GM20000 (cell line): ENCODE measurements around the gene CPA2.
A peak's percentile ranks its signal among the peaks of the same experiment; 100 is the strongest.
"Not testable (repeated sequence)": the region's sequence is repeated elsewhere in the genome, so short reads cannot be mapped to it uniquely, and the experiment has no call there.

Source experiments
- DNase-seq: peaks from one replicate; pipeline ENCODE4 v3.0.0; 2012; ENCODE audit warnings: low spot score
- TF ChIP-seq, protein P1 (sequence below): IDR thresholded peaks from 2 replicates; pipeline ENCODE4 v1.5.1; 2012; ENCODE audit warnings: mild to moderate bottlenecking, control low read depth; ENCODE audit errors: extremely low read depth, missing control alignments

CPA2 gene

DNA sequence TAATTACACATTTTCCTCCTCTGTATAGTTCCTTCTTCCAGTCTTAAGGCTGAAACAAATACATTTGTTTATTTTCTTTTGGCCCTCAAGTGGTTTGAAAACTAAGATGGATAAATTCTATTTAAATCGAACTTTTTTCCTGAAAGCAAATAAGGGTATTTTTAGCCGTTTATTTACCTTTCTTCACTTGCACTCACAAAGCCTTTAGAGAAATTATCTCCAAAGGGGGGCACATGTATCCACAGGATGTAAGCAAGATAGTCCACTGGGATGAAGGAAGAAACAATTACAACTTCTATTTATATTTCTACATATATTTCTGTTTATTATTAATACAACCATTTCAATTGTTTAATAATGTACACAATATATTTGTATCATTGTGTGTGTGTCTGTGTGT lies 36.5 kb downstream of the CPA2 start:
- TF ChIP-seq, protein P1, sequence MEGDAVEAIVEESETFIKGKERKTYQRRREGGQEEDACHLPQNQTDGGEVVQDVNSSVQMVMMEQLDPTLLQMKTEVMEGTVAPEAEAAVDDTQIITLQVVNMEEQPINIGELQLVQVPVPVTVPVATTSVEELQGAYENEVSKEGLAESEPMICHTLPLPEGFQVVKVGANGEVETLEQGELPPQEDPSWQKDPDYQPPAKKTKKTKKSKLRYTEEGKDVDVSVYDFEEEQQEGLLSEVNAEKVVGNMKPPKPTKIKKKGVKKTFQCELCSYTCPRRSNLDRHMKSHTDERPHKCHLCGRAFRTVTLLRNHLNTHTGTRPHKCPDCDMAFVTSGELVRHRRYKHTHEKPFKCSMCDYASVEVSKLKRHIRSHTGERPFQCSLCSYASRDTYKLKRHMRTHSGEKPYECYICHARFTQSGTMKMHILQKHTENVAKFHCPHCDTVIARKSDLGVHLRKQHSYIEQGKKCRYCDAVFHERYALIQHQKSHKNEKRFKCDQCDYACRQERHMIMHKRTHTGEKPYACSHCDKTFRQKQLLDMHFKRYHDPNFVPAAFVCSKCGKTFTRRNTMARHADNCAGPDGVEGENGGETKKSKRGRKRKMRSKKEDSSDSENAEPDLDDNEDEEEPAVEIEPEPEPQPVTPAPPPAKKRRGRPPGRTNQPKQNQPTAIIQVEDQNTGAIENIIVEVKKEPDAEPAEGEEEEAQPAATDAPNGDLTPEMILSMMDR = no peak
- DNase-seq = no peak

DNA sequence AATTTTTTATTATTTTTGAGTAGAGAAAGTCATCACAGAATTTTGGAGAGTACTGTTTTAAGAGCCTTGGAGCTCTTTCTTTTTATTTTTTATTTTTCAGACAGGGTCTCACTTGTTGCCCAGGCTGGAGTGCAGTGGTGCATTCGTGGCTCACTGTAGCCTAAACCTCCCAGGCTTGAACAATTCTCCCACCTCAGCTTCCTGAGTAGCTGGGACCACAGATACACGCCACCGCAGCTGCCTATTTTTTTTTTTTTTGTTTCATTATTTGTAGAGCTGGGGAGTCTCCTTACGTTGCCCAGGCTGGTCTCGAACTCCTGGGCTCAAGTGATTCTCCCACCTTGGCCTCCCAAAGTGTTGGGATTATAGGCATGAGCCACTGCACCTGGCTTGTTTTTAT lies 36.9 kb downstream of the CPA2 start:
- no peak for DNase-seq
- TF ChIP-seq, protein P1 = no peak

DNA sequence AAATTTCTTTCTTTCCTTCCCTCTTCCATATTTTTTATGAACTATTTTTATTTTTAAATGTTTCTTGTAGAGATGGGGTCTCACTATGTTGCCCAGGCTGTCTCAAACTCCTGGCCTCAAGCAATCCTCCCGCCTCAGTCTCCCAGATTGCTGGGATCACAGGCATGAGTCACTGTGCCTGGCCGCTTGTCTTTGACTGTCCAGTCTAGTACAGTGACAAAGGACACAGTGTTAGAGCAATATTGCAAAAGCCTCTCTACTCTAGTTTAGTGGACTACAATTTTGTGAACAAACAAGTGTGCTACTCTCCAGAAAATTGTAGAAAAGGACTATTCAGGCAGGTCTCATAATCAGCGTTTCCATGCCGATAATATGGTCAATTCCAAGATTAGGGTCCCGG lies 37.3 kb downstream of the CPA2 start:
- no peak for DNase-seq
- TF ChIP-seq, protein P1 = no peak

DNA sequence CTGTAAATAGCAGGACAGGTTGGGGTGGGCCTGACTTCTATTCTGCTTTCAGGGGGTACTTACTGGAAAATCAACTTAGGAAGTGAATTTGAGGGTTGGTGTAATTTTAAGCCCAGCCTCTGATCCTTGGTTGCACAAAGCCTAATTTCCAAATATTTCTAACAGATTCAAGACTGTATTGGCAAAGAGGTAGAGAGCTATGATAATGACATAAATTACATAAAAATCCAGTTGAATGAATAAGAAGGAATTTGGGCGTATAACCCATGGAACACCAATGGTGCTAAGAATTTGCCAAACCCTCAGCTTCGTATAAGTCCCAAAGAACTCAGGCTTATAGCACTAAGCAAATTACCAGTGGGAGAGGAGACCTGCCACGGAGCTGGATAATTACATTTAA lies 38.2 kb downstream of the CPA2 start:
- DNase-seq = no peak
- TF ChIP-seq, protein P1 = no peak

DNA sequence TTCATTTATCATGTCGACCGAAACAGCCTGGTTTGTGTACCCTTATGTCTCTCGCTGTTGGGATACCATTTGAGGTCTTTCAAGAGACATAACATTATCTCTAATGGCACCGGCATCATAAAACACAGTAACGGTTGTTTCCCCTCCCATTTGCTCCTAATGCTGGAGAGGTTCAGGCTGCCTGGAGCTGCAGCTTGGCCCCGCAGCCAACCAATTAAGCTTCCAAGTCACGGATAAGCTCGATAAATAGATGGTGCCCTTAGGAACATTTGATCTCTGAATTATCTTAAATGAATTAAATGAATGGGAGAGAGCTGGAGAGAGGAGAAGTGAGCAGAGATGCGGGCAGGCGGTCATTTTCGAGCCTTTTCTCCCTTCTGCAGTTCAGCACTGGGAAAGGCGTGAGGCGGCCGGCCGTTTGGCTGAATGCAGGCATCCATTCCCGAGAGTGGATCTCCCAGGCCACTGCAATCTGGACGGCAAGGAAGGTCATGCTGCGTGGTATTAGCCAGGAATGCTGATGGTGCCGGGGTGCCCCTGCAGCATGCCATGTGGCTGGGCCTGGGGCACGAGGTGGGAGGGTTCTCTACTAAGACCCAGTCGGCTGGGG lies 38.9 kb downstream of the CPA2 start:
- TF ChIP-seq, protein P1 = no peak
- DNase-seq = no peak

DNA sequence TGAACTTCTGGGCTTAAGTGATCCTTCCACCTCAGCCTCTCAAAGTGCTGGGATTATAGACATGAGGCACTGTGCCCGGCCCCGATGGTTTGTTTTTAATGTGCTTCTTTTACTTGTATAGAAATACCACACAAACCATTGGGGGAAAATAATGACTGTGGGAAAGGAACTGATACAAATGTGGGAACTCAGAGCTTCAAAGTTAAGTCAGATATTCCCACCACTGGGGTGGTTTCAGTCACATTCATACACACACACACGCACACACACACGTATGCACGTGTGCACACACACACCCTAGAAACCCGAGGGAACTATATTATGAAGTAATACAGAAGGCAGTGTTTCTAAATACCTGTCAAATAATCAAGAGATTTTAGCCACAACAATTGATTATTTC lies 43.3 kb downstream of the CPA2 start:
- TF ChIP-seq, protein P1 = no peak
- peak; percentile 28 for DNase-seq

DNA sequence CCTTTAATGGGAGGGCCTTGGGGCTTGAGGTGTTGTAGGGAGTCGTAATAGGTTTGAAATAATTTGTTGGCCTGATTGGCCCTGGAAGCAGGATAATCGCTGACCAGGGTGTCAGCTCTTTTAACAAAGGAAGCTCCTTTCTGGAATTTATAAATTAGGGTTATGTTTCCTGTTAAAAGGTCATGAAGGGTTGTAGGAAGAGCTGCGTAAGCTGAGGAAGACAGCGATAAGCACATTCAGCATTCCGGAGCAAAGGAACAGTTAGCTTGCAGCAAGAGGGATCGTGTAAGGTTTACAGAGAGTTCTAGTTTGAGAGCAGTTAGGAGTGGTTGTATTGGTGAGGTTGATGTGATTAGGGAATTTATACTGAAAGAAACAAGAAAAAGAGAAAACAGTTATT lies 47.6 kb downstream of the CPA2 start:
- DNase-seq = no peak
- TF ChIP-seq, protein P1 = no peak

DNA sequence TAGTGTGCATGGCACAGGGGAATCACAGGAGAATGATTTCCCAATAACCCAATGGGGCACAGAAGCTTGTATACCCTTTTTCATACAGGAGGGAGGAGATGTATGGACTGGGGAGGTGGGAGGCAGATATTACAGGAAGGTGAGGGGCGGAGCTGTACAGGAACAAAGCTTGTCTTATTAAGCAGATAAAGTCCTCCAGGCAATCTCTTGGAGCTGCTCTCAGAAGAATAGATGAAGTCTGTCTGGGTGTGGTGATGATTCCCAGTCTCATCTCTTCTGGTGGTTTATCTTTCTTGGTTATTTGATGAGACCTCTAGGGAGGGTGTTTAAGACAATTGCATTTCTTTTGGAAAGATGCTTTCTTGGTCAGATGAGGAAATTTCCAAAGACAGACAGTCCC lies 52.9 kb downstream of the CPA2 start:
- TF ChIP-seq, protein P1 = no peak

DNA sequence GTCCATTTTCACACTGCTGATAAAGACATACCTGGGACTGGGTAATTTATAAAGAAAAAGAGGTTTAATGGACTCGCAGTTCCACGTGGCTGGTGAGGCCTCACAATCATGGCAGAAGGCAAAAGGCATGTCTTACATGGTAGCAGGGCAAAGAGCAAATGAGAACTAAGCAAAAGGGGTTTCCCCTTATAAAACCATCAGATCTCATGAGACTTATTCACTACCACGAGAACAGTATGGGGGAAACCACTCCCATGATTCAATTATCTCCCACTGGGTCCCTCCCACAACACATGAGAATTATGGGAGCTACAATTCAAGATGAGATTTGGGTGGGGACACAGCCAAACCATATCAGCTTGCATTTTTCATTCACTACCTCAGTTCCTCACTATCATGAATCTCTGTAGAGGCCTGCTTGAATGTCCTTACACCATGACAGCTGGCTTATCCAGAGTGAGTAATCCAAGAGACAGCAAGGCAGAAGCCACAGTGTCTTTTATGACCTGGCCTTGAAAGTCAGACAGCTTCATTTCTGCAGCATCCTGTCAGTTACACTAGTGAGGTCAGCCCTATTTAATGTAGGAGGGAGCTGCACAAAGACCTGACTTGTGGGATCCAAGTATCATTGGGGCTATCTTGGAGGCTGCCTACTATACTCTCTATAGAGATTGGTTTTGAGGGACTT lies 55.0 kb downstream of the CPA2 start:
- not testable (repeated sequence) for DNase-seq

More for the DNA sequence above, 52.9 kb downstream of the CPA2 start:
- DNase-seq = no peak
